ENCODE measurements around the gene ZNF888.

GRCh38 chr19:52935434-52935833 lies 12.2 kb upstream of the ZNF888 start:
- TF ChIP-seq EZH2phosphoT487 (IDR thresholded peaks at IDR 0.05; ENCODE audit: insufficient read depth, low read depth) = no peak
- no peak for TF ChIP-seq EZH2 (IDR thresholded peaks at IDR 0.05; ENCODE audit: insufficient read depth, poor library complexity, severe bottlenecking)

Measured in GM23248 (cell line).